GM23338 (cell line): ENCODE data around the gene CANX.

Source experiments
- CREB1 ChIP-seq: fragments of 250-450 bp; sonication (Bioruptor Pico); IDR thresholded peaks from 2 replicates; pipeline ENCODE4 v1.5.0; 2020; ENCODE audit warnings: low read depth, mild to moderate bottlenecking, moderate library complexity
- CTCF ChIP-seq, 2 experiments: fragments of 200-600 bp in 1 of 2; sonication (generic) in 1 of 2; conservative IDR thresholded peaks; 2 replicates each; pipeline versions ENCODE4 v1.5.1 to v1.6.1; 2016 to 2017; ENCODE audit warnings: antibody characterized with exemption in 2 of 2, low read depth in 2 of 2, mild to moderate bottlenecking in 2 of 2, moderate library complexity in 1 of 2
- ETS1 ChIP-seq: IDR thresholded peaks from 2 replicates; pipeline ENCODE4 v1.6.1; 2016; ENCODE audit warnings: antibody characterized with exemption
- EZH2 ChIP-seq: fragments of 200-600 bp; sonication (generic); IDR thresholded peaks from one replicate; pipeline ENCODE4 v1.8.0; 2017; ENCODE audit warnings: antibody characterized with exemption, mild to moderate bottlenecking, low read depth; ENCODE audit not compliant: unreplicated experiment
- EZH2phosphoT487 ChIP-seq: fragments of 200-600 bp; sonication (generic); IDR thresholded peaks from one replicate; pipeline ENCODE4 v1.8.1; 2018; ENCODE audit warnings: antibody characterized with exemption; ENCODE audit not compliant: unreplicated experiment
- JUNB ChIP-seq: IDR thresholded peaks from one replicate; pipeline ENCODE4 v1.6.1; 2016; ENCODE audit warnings: antibody characterized with exemption; ENCODE audit not compliant: unreplicated experiment
- POLR2AphosphoS5 ChIP-seq: IDR thresholded peaks from 2 replicates; pipeline ENCODE4 v1.6.1; 2016; ENCODE audit warnings: antibody characterized with exemption, low read depth
- REST ChIP-seq: IDR thresholded peaks from one replicate; pipeline ENCODE4 v1.6.1; 2018; ENCODE audit warnings: antibody characterized with exemption; ENCODE audit not compliant: unreplicated experiment
- STAT1 ChIP-seq: IDR thresholded peaks from one replicate; pipeline ENCODE4 v1.6.1; 2016; ENCODE audit warnings: antibody characterized with exemption; ENCODE audit not compliant: unreplicated experiment
- ZNF114 ChIP-seq: fragments of 250-450 bp; sonication (Bioruptor Pico); IDR thresholded peaks from 2 replicates; pipeline ENCODE4 v1.5.0; 2020; ENCODE audit warnings: mild to moderate bottlenecking, moderate library complexity
- ZNF331 ChIP-seq: fragments of 250-450 bp; sonication (Bioruptor Pico); IDR thresholded peaks from 2 replicates; pipeline ENCODE4 v1.5.0; 2020; ENCODE audit warnings: low read depth, mild to moderate bottlenecking, moderate library complexity

- no peak for TF ChIP-seq CTCF (conservative IDR thresholded peaks at IDR 0.05; ENCODE audit: low read depth in 2 of 2)
- TF ChIP-seq POLR2AphosphoS5: no peak
- TF ChIP-seq CREB1: no peak
- TF ChIP-seq EZH2: no peak
- no peak for TF ChIP-seq EZH2phosphoT487
- TF ChIP-seq STAT1: no peak
- TF ChIP-seq REST: no peak
- no peak for TF ChIP-seq ZNF114 (CRISPR knock-in tag)
- TF ChIP-seq ETS1: no peak
- TF ChIP-seq JUNB: no peak
- no peak for TF ChIP-seq ZNF331 (CRISPR knock-in tag)
These were observed 4.2 kb upstream of the CANX start for GRCh38 chr5:179694561-179694960.
